IMR-90 (cell line): ENCODE measurements around the gene RUSF1. TPM values are rescaled to one million over a fixed set of nuclear protein-coding genes. Genes with fewer than 3 reads are reported as not detected.

Experiments used
- ATAC-seq: fragments of 200-7000 bp; cut with Tn5 transposase; 2 replicates; pipeline ENCODE4 v1.9.1; 2020; ENCODE audit warnings: low read depth, mild to moderate bottlenecking, moderate library complexity
- BruUV-seq: library from RNA; stranded (reverse); fragments of 400-500 nt; replicated peaks from 2 replicates; lab custom pipeline; 2021; lab: Mats Ljungman, UMichigan
- CTCF ChIA-PET: fragments of 300-600 bp; formaldehyde crosslinking; extraction: SDS; loops from one replicate; lab custom pipeline; 2021; ENCODE audit warnings: antibody characterized with exemption; lab: Yijun Ruan, JAX
- POLR2A ChIA-PET: fragments of 300-600 bp; sonication (Branson Sonifier 250); formaldehyde crosslinking; loops from one replicate; lab custom pipeline; 2022; ENCODE audit warnings: antibody characterized with exemption; ENCODE audit not compliant: unreplicated experiment; lab: Charles Lee
- DNase-seq: peaks from one replicate; pipeline ENCODE4 v3.0.0; 2013
- H2AFZ ChIP-seq: replicated peaks from 2 replicates; pipeline ENCODE3; 2013; ENCODE audit warnings: low read length, mild to moderate bottlenecking; ENCODE audit not compliant: poor library complexity
- H2AK5ac ChIP-seq: 2 replicates; pipeline ENCODE4 v1.6.1; 2013; ENCODE audit warnings: low read depth, low read length, inconsistent platforms
- H2AK9ac ChIP-seq: replicated peaks from 2 replicates; pipeline ENCODE3; 2013; ENCODE audit warnings: mild to moderate bottlenecking, low read depth, low read length, moderate library complexity; ENCODE audit not compliant: poor library complexity
- H2BK120ac ChIP-seq: 2 replicates; pipeline ENCODE4 v1.6.1; 2013; ENCODE audit warnings: low read depth, low read length, inconsistent platforms
- H2BK15ac ChIP-seq: 3 replicates; pipeline ENCODE4 v1.6.1; 2013; ENCODE audit warnings: low read depth, low read length, inconsistent platforms
- H2BK20ac ChIP-seq: 2 replicates; pipeline ENCODE4 v1.6.1; 2013; ENCODE audit warnings: low read depth, mild to moderate bottlenecking, inconsistent platforms, low read length, moderate library complexity
- H2BK5ac ChIP-seq: 2 replicates; pipeline ENCODE4 v1.6.1; 2013; ENCODE audit warnings: mild to moderate bottlenecking, low read depth, low read length, inconsistent platforms; ENCODE audit not compliant: poor library complexity, severe bottlenecking
- H3K14ac ChIP-seq: replicated peaks from 2 replicates; pipeline ENCODE4 v1.6.1; 2013; ENCODE audit warnings: low read depth, low read length, inconsistent platforms
- H3K18ac ChIP-seq: 2 replicates; pipeline ENCODE4 v1.6.1; 2013; ENCODE audit warnings: low read depth, low read length, control low read depth
- H3K23ac ChIP-seq: 2 replicates; pipeline ENCODE4 v1.6.1; 2013; ENCODE audit warnings: low read depth, low read length, inconsistent platforms
- H3K27ac ChIP-seq: 2 replicates; pipeline ENCODE4 v1.5.1; 2013; ENCODE audit warnings: mild to moderate bottlenecking, control low read depth, low read length; ENCODE audit not compliant: insufficient read depth
- H3K27me3 ChIP-seq: 2 replicates; pipeline ENCODE4 v1.6.1; 2013; ENCODE audit warnings: low read length; ENCODE audit not compliant: control insufficient read depth, insufficient read depth
- H3K36me3 ChIP-seq: 2 replicates; pipeline ENCODE4 v1.6.1; 2013; ENCODE audit warnings: low read length, mixed read lengths; ENCODE audit not compliant: control insufficient read depth, insufficient read depth
- H3K4ac ChIP-seq: 2 replicates; pipeline ENCODE4 v1.6.1; 2013; ENCODE audit warnings: low read depth, low read length, inconsistent platforms
- H3K4me1 ChIP-seq: 2 replicates; pipeline ENCODE4 v1.6.1; 2013; ENCODE audit warnings: low read length, mixed read lengths; ENCODE audit not compliant: control insufficient read depth, insufficient read depth
- H3K4me2 ChIP-seq: 2 replicates; pipeline ENCODE4 v1.6.1; 2013; ENCODE audit warnings: low read depth, mild to moderate bottlenecking, control low read depth, low read length, moderate library complexity
- H3K4me3 ChIP-seq: 2 replicates; pipeline ENCODE4 v1.5.1; 2013; ENCODE audit warnings: low read depth, mild to moderate bottlenecking, control low read depth, low read length, moderate library complexity; ENCODE audit not compliant: insufficient read depth
- H3K56ac ChIP-seq: 2 replicates; pipeline ENCODE4 v1.6.1; 2013; ENCODE audit warnings: low read length, inconsistent platforms; ENCODE audit not compliant: insufficient read depth; ENCODE audit errors: extremely low read depth
- H3K79me1 ChIP-seq, 2 experiments: 2 replicates each; pipeline ENCODE4 v1.6.1; 2013; ENCODE audit warnings: low read length in 2 of 2, inconsistent platforms in 1 of 2, low read depth in 1 of 2
- H3K9ac ChIP-seq: 2 replicates; pipeline ENCODE4 v1.6.1; 2013; ENCODE audit warnings: low read depth, low read length, control low read depth
- H3K9me1 ChIP-seq: 2 replicates; pipeline ENCODE4 v1.6.1; 2013; ENCODE audit warnings: low read length, inconsistent platforms; ENCODE audit not compliant: insufficient read depth
- H3K9me3 ChIP-seq: 2 replicates; pipeline ENCODE4 v1.6.1; 2013; ENCODE audit warnings: low read length; ENCODE audit not compliant: control insufficient read depth, insufficient read depth
- H4K20me1 ChIP-seq: 2 replicates; pipeline ENCODE4 v1.6.1; 2013; ENCODE audit warnings: low read length, inconsistent platforms; ENCODE audit not compliant: insufficient read depth
- H4K5ac ChIP-seq: 2 replicates; pipeline ENCODE4 v1.6.1; 2013; ENCODE audit warnings: mild to moderate bottlenecking, low read depth, low read length, control low read depth
- H4K8ac ChIP-seq, 2 experiments: 2 replicates each; pipeline ENCODE4 v1.6.1; 2013; ENCODE audit warnings: low read depth in 2 of 2, low read length in 2 of 2, control low read depth in 1 of 2, inconsistent platforms in 1 of 2
- H4K91ac ChIP-seq: 2 replicates; pipeline ENCODE4 v1.6.1; 2013; ENCODE audit warnings: low read depth, low read length, inconsistent platforms; ENCODE audit not compliant: insufficient read depth
- BHLHE40 ChIP-seq: fragments of 150-350 bp; IDR thresholded peaks from 2 replicates; pipeline ENCODE4 v1.6.1; 2016; ENCODE audit warnings: mild to moderate bottlenecking, low read depth, low read length
- CEBPB ChIP-seq: IDR thresholded peaks from 2 replicates; pipeline ENCODE4 v1.6.1; 2012; ENCODE audit warnings: low read depth, low read length, improper control_type of control experiment
- CHD1 ChIP-seq: IDR thresholded peaks from 2 replicates; pipeline ENCODE4 v1.6.1; 2012; ENCODE audit warnings: low read depth, low read length, improper control_type of control experiment
- MAFK ChIP-seq: IDR thresholded peaks from 2 replicates; pipeline ENCODE4 v1.6.1; 2012; ENCODE audit warnings: low read depth, low read length, improper control_type of control experiment
- MAZ ChIP-seq: IDR thresholded peaks from 2 replicates; pipeline ENCODE4 v1.6.1; 2012; ENCODE audit warnings: low read depth, mild to moderate bottlenecking, low read length, improper control_type of control experiment, moderate library complexity, borderline replicate concordance
- MXI1 ChIP-seq: IDR thresholded peaks from 2 replicates; pipeline ENCODE4 v1.6.1; 2012; ENCODE audit warnings: low read depth, mild to moderate bottlenecking, low read length, moderate library complexity, borderline replicate concordance
- NFE2L2 ChIP-seq: fragments of 150-350 bp; IDR thresholded peaks from 2 replicates; pipeline ENCODE4 v1.6.1; 2016; ENCODE audit warnings: low read depth, mild to moderate bottlenecking, low read length
- POLR2A ChIP-seq: IDR thresholded peaks from 2 replicates; pipeline ENCODE4 v1.6.1; 2012; ENCODE audit warnings: mild to moderate bottlenecking, low read depth, low read length
- RCOR1 ChIP-seq: IDR thresholded peaks from 2 replicates; pipeline ENCODE4 v1.6.1; 2012; ENCODE audit warnings: mild to moderate bottlenecking, low read length, improper control_type of control experiment; ENCODE audit not compliant: insufficient replicate concordance
- RFX5 ChIP-seq: IDR thresholded peaks from 2 replicates; pipeline ENCODE4 v1.8.0; 2012; ENCODE audit warnings: low read depth, mild to moderate bottlenecking, low read length, moderate library complexity
- SMC3 ChIP-seq: fragments of 150-350 bp; IDR thresholded peaks from 2 replicates; pipeline ENCODE4 v1.6.1; 2016; ENCODE audit warnings: low read depth, mild to moderate bottlenecking, antibody characterized with exemption, low read length, moderate library complexity
- WGBS, 2 experiments: methylation state at CpG; one replicate each; pipeline versions ENCODE4 v1.1.5 to v1.1.7; 2013; ENCODE audit warnings: missing lambda C conversion rate in 2 of 2; ENCODE audit not compliant: insufficient read length in 1 of 2; ENCODE audit errors: extremely low coverage in 2 of 2; 5-methylcytosine and 5-hydroxymethylcytosine counted together
- dilution Hi-C: fragments of 300-500 bp; cut with HindIII; formaldehyde crosslinking; loops from one replicate; pipeline ENCODE4 v1.14.3; 2018; ENCODE audit warnings: low sequenced_read_pairs; ENCODE audit not compliant: unreplicated experiment
- in situ Hi-C: fragments of 300-500 bp; cut with MboI; formaldehyde crosslinking; loops from 3 replicates; pipeline ENCODE4 v1.14.3; 2019; ENCODE audit warnings: low sequenced_read_pairs, inconsistent platforms, mixed read lengths
- intact Hi-C: fragments of 100-400 bp; cut with micrococcal nuclease; formaldehyde crosslinking; loops from 2 replicates; pipeline ENCODE4 v1.10.0; 2022
- polyA plus RNA-seq, 3 experiments: library from polyadenylated mRNA; depleted of rRNA; stranded (reverse); fragments of >200 nt; gene quantifications; 2 replicates each; pipeline ENCODE4 v1.2.3, GENCODE V29; 2012; ENCODE audit warnings: low replicate concordance in 1 of 3
- total RNA-seq: library from RNA; depleted of rRNA; stranded (reverse); fragments of >200 nt; gene quantifications from 2 replicates; pipeline ENCODE4 v1.2.3, GENCODE V29; 2012
- TF ChIP-seq, protein P1 (sequence below): conservative IDR thresholded peaks from 2 replicates; pipeline ENCODE4 v1.5.1; 2012; ENCODE audit warnings: mild to moderate bottlenecking, low read depth, low read length, improper control_type of control experiment
- TF ChIP-seq, protein P2 (sequence below): fragments of 150-350 bp; IDR thresholded peaks from 2 replicates; pipeline ENCODE4 v1.6.1; 2017; ENCODE audit warnings: mild to moderate bottlenecking, antibody characterized with exemption, low read length, low read depth
- TF ChIP-seq, protein P3 (sequence below): fragments of 150-350 bp; IDR thresholded peaks from 2 replicates; pipeline ENCODE4 v1.6.1; 2016; ENCODE audit warnings: low read depth, mild to moderate bottlenecking, low read length, moderate library complexity, borderline replicate concordance

RUSF1 gene
- total and polyA plus RNA-seq, 2 of the 4 experiments (the other 2 are of a cell fraction), result 22.9 to 65.0 TPM

DNA sequence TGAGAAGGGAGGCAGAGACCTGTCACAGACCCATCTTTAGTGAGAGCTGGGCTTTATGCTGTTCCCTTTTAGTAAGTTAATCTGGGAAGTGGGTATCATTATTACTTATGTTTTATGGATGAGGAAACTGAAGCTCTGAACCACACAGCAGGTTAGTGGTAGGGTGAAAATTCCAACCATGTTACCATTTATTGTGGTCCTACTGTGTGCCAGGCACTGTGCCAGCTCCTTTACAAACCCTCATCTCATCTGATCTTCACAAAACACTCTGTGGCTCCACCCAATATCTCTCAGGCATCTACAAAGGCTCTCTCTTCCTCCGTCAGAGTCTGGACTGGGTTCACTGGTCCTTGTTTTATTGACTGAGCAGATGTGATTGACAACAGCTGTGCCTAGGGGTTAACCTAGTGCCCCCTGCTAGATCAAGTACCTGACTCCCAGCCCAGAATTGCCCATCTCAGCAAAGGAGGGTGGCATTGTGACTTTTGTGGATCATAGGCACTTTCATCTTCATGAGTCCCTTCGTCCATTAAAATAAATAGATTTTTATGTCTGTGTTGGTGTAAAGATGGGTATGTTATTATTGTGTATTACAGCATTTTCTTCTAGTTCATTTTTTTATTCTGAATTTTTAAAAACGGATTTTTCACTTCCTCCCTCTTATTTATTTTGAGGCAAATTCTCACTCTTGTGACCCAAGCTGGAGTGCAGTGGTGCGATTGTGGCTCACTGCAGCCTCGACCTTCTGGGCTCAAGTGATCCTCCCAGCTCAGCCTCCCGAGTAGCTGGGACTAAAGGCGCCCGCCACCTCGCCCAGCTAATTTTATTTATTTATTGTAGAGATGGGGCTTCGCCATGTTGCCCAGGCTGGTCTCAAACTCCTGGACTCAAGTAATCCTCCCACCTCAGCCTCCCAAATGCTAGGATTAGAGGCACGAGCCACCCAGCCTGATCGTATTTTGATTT is 33.1 kb downstream of the RUSF1 start:
- ChIA-PET CTCF (no interaction called here), POLR2A (interaction anchor here (0.6 kb wide), 1 partner anchor 31 kb away, joined by 7 read pairs; no protein-coding TSS in a partner anchor)
- Histone ChIP-seq H3K4me2 (no peak overlapping the region), H2AK5ac (no peak overlapping the region), H2BK20ac (no peak overlapping the region), H4K91ac (no peak overlapping the region), H3K9me1 (peaks cover 21% of the 10 kb centered on the region; the same call in 1 of the 2 replicates), H3K14ac (no peak overlapping the region), H3K18ac (no peak overlapping the region), H3K79me1 (peaks cover 22 to 73% of the 10 kb centered on the region in 2 experiments; a peak in 3 of 4 replicates), H4K8ac (no peak overlapping the region), H3K4me3 (no peak overlapping the region), H3K27ac (no peak overlapping the region), H2BK5ac (no peak overlapping the region), H3K9me3 (no peaks in the 10 kb centered on the region), H3K4ac (no peak overlapping the region), H3K4me1 (peaks cover 13% of the 10 kb centered on the region), H3K9ac (no peak overlapping the region), H3K23ac (no peak overlapping the region), H2BK120ac (no peak overlapping the region), H3K56ac (no peak overlapping the region), H3K36me3 (peaks cover 56% of the 10 kb centered on the region), H3K27me3 (no peaks in the 10 kb centered on the region), H2AK9ac (no peak overlapping the region), H4K5ac (no peak overlapping the region), H2AFZ (no peak overlapping the region), H2BK15ac (no peak overlapping the region), H4K20me1 (peaks cover 66% of the 10 kb centered on the region)
- BruUV-seq, result no TSS peak
- dilution Hi-C loops, result no loop called here
- in situ Hi-C loops, result loop anchor here (25.0 kb wide), 1 partner anchor 387 kb away; the partner anchor contains the start of gene ZNF267
- no CpG with 5 or more reads among the region's 12 CpGs for WGBS, 2 experiments
- ATAC-seq, result no peak
- intact Hi-C loops, result no loop called here
- DNase-seq, result no peak
- no peak for TF ChIP-seq MXI1
- TF ChIP-seq MAZ, result no peak
- TF ChIP-seq CHD1, result no peak
- TF ChIP-seq RCOR1, result no peak
- TF ChIP-seq NFE2L2, result no peak
- no peak for TF ChIP-seq RFX5
- no peak for TF ChIP-seq MAFK
- TF ChIP-seq SMC3, result no peak
- no peak for TF ChIP-seq BHLHE40
- TF ChIP-seq, protein P1, sequence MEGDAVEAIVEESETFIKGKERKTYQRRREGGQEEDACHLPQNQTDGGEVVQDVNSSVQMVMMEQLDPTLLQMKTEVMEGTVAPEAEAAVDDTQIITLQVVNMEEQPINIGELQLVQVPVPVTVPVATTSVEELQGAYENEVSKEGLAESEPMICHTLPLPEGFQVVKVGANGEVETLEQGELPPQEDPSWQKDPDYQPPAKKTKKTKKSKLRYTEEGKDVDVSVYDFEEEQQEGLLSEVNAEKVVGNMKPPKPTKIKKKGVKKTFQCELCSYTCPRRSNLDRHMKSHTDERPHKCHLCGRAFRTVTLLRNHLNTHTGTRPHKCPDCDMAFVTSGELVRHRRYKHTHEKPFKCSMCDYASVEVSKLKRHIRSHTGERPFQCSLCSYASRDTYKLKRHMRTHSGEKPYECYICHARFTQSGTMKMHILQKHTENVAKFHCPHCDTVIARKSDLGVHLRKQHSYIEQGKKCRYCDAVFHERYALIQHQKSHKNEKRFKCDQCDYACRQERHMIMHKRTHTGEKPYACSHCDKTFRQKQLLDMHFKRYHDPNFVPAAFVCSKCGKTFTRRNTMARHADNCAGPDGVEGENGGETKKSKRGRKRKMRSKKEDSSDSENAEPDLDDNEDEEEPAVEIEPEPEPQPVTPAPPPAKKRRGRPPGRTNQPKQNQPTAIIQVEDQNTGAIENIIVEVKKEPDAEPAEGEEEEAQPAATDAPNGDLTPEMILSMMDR, result no peak
- TF ChIP-seq, protein P2, sequence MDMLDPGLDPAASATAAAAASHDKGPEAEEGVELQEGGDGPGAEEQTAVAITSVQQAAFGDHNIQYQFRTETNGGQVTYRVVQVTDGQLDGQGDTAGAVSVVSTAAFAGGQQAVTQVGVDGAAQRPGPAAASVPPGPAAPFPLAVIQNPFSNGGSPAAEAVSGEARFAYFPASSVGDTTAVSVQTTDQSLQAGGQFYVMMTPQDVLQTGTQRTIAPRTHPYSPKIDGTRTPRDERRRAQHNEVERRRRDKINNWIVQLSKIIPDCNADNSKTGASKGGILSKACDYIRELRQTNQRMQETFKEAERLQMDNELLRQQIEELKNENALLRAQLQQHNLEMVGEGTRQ, result no peak
- TF ChIP-seq POLR2A, result no peak
- no peak for TF ChIP-seq CEBPB
- TF ChIP-seq, protein P3, sequence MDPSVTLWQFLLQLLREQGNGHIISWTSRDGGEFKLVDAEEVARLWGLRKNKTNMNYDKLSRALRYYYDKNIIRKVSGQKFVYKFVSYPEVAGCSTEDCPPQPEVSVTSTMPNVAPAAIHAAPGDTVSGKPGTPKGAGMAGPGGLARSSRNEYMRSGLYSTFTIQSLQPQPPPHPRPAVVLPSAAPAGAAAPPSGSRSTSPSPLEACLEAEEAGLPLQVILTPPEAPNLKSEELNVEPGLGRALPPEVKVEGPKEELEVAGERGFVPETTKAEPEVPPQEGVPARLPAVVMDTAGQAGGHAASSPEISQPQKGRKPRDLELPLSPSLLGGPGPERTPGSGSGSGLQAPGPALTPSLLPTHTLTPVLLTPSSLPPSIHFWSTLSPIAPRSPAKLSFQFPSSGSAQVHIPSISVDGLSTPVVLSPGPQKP, result no peak
